Measurements from ENCODE around the gene MCM10. TPM values are rescaled to one million over a fixed set of nuclear protein-coding genes. Genes with fewer than 3 reads are reported as not detected.

The MCM10 gene
- total RNA-seq, 1 experiment from 2014 or later, result 22.8 TPM

DNA sequence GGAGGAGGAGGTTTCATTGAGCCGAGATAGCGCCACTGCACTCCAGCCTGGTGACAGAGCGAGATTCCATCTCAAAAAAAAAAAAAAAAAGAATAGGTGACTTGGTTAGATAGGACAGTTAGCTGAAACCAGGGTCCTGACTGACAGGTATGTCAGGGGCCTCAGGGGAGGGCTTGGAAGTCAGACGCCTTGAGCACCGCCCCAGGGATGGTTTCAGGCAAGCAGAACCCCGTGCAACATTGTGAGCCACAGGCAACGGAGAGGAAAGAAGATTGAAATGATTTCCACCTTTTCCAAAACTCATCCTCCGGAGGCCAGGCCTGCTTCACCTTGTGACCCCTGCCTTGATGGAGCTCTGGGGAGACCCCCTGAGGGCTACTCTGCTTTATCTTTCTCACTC lies 64.2 kb downstream of the MCM10 start:
- POLR2A ChIA-PET, result no interaction called here
- BruUV-seq (replicated peaks), result no TSS peak
- in situ Hi-C loops (cut with HindIII; ENCODE audit: low pct_unique_long_range_greater_than_20kb, low sequenced_read_pairs), result no loop called here
- TF ChIP-seq, protein P1, sequence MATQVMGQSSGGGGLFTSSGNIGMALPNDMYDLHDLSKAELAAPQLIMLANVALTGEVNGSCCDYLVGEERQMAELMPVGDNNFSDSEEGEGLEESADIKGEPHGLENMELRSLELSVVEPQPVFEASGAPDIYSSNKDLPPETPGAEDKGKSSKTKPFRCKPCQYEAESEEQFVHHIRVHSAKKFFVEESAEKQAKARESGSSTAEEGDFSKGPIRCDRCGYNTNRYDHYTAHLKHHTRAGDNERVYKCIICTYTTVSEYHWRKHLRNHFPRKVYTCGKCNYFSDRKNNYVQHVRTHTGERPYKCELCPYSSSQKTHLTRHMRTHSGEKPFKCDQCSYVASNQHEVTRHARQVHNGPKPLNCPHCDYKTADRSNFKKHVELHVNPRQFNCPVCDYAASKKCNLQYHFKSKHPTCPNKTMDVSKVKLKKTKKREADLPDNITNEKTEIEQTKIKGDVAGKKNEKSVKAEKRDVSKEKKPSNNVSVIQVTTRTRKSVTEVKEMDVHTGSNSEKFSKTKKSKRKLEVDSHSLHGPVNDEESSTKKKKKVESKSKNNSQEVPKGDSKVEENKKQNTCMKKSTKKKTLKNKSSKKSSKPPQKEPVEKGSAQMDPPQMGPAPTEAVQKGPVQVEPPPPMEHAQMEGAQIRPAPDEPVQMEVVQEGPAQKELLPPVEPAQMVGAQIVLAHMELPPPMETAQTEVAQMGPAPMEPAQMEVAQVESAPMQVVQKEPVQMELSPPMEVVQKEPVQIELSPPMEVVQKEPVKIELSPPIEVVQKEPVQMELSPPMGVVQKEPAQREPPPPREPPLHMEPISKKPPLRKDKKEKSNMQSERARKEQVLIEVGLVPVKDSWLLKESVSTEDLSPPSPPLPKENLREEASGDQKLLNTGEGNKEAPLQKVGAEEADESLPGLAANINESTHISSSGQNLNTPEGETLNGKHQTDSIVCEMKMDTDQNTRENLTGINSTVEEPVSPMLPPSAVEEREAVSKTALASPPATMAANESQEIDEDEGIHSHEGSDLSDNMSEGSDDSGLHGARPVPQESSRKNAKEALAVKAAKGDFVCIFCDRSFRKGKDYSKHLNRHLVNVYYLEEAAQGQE (IDR thresholded peaks at IDR 0.05; ENCODE audit: insufficient read depth in 1 of 2, low read depth in 2 of 2, low read length in 1 of 2), result no peak
- no peak for TF ChIP-seq SIN3A (IDR thresholded peaks at IDR 0.05; ENCODE audit: borderline replicate concordance, insufficient read depth, low read depth, low read length)
- TF ChIP-seq, protein P2, sequence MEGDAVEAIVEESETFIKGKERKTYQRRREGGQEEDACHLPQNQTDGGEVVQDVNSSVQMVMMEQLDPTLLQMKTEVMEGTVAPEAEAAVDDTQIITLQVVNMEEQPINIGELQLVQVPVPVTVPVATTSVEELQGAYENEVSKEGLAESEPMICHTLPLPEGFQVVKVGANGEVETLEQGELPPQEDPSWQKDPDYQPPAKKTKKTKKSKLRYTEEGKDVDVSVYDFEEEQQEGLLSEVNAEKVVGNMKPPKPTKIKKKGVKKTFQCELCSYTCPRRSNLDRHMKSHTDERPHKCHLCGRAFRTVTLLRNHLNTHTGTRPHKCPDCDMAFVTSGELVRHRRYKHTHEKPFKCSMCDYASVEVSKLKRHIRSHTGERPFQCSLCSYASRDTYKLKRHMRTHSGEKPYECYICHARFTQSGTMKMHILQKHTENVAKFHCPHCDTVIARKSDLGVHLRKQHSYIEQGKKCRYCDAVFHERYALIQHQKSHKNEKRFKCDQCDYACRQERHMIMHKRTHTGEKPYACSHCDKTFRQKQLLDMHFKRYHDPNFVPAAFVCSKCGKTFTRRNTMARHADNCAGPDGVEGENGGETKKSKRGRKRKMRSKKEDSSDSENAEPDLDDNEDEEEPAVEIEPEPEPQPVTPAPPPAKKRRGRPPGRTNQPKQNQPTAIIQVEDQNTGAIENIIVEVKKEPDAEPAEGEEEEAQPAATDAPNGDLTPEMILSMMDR (IDR thresholded peaks at IDR 0.05), result no peak
- no peak for TF ChIP-seq TCF7L2 (IDR thresholded peaks at IDR 0.05; ENCODE audit: low read depth, low read length)
- no peak for TF ChIP-seq POLR2AphosphoS5 (IDR thresholded peaks at IDR 0.05; ENCODE audit: low read depth, low read length)
- Histone ChIP-seq H3K36me3 (ENCODE audit: control insufficient read depth, insufficient read depth, low read length) (no peaks in the 10 kb centered on the region), H3K27me3 (ENCODE audit: control insufficient read depth, insufficient read depth, low read length) (no peaks in the 10 kb centered on the region), H3K4me1 (ENCODE audit: control insufficient read depth, insufficient read depth, low read length) (no peaks in the 10 kb centered on the region), H3K27ac (ENCODE audit: low read length) (no peak overlapping the region), H3K9me3 (ENCODE audit: control insufficient read depth, insufficient read depth, low read depth, low read length) (no peaks in the 10 kb centered on the region), H3K4me3 (ENCODE audit: low read depth in 2 of 2, low read length in 2 of 2) (no peak overlapping the region)
- CTCF ChIA-PET, result no interaction called here
- DNase-seq (ENCODE audit: low read depth, low spot score), result no peak
- intact Hi-C loops (cut with micrococcal nuclease; ENCODE audit: unreplicated experiment), result no loop called here
- ATAC-seq, result no peak

DNA sequence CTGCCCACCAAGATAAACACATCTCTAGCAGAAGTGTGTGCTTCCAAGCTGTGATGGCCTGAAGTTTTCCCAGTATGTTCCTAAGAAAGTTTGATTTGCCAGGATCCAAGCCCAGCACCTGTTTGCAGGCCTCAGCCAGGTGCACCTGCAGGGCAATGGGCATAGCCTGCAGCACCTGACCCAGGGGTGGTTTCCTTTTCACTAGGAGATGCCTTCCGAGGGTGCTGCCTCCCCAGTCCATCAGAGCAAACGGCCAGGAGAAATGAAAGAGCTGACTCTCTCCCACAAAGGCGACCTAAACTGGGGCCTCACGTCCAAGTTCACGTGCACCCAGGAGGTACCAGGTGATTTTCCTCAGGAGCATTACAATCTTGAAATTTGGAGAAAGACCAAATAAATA lies 65.7 kb downstream of the MCM10 start:
- Histone ChIP-seq H3K4me1 (ENCODE audit: control insufficient read depth, insufficient read depth, low read length) (no peaks in the 10 kb centered on the region), H3K27ac (ENCODE audit: low read length) (no peak overlapping the region), H3K4me3 (ENCODE audit: low read depth in 2 of 2, low read length in 2 of 2) (no peak overlapping the region), H3K36me3 (ENCODE audit: control insufficient read depth, insufficient read depth, low read length) (no peaks in the 10 kb centered on the region), H3K9me3 (ENCODE audit: control insufficient read depth, insufficient read depth, low read depth, low read length) (no peaks in the 10 kb centered on the region), H3K27me3 (ENCODE audit: control insufficient read depth, insufficient read depth, low read length) (no peaks in the 10 kb centered on the region)
- BruUV-seq (replicated peaks), result no TSS peak
- DNase-seq (ENCODE audit: low read depth, low spot score), result no peak
- TF ChIP-seq, protein P1 (IDR thresholded peaks at IDR 0.05; ENCODE audit: insufficient read depth in 1 of 2, low read depth in 2 of 2, low read length in 1 of 2), result no peak
- TF ChIP-seq, protein P2 (IDR thresholded peaks at IDR 0.05), result no peak
- no peak for TF ChIP-seq POLR2AphosphoS5 (IDR thresholded peaks at IDR 0.05; ENCODE audit: low read depth, low read length)
- TF ChIP-seq TCF7L2 (IDR thresholded peaks at IDR 0.05; ENCODE audit: low read depth, low read length), result no peak
- TF ChIP-seq SIN3A (IDR thresholded peaks at IDR 0.05; ENCODE audit: borderline replicate concordance, insufficient read depth, low read depth, low read length), result no peak
- in situ Hi-C loops (cut with HindIII; ENCODE audit: low pct_unique_long_range_greater_than_20kb, low sequenced_read_pairs) (no loop called here), intact Hi-C loops (cut with micrococcal nuclease; ENCODE audit: unreplicated experiment) (no loop called here)
- POLR2A ChIA-PET, result no interaction called here
- ATAC-seq, result no peak
- CTCF ChIA-PET, result no interaction called here

All from Panc1 (cell line).